Keratinocyte (primary cell): ENCODE results near the gene WNK2.

ENCODE experiments used
- EZH2 ChIP-seq: IDR thresholded peaks from one replicate; pipeline ENCODE4 v1.6.1; 2012; ENCODE audit warnings: inconsistent platforms, mild to moderate bottlenecking, low read length, moderate library complexity
- TF ChIP-seq, protein P1 (sequence below), 3 experiments: IDR thresholded peaks in 1 of 3; conservative IDR thresholded peaks in 1 of 3; optimal IDR thresholded peaks in 1 of 3; 2 replicates in 2 of 3; 3 replicates in 1 of 3; pipeline versions ENCODE3 to v1.5.1; 2011; ENCODE audit warnings: low read length in 3 of 3, mild to moderate bottlenecking in 3 of 3, moderate library complexity in 2 of 3, control low read depth in 1 of 3, inconsistent platforms in 1 of 3; ENCODE audit not compliant: insufficient read depth in 2 of 3; ENCODE audit errors: extremely low read depth in 1 of 3

DNA sequence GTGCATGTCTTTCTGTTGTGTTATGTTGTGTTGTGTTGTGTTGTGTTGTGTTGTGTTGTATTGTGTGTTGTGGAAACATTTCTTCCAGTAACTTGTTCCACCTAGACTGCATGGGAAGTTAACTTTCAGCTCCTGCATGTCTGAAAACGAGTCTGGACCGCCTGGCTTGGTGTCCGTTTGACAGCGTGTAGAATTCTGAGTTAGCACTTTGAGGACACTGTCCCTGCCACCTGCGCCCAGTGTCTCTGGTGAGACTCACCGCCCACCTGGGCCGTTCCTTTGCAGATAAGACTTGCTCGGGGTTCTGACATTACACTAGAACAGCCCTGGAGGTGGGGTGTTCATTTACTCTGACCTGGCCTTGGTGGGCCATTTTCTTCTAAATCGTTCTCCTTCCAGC, 42.0 kb downstream of the WNK2 start:
- TF ChIP-seq, protein P1, sequence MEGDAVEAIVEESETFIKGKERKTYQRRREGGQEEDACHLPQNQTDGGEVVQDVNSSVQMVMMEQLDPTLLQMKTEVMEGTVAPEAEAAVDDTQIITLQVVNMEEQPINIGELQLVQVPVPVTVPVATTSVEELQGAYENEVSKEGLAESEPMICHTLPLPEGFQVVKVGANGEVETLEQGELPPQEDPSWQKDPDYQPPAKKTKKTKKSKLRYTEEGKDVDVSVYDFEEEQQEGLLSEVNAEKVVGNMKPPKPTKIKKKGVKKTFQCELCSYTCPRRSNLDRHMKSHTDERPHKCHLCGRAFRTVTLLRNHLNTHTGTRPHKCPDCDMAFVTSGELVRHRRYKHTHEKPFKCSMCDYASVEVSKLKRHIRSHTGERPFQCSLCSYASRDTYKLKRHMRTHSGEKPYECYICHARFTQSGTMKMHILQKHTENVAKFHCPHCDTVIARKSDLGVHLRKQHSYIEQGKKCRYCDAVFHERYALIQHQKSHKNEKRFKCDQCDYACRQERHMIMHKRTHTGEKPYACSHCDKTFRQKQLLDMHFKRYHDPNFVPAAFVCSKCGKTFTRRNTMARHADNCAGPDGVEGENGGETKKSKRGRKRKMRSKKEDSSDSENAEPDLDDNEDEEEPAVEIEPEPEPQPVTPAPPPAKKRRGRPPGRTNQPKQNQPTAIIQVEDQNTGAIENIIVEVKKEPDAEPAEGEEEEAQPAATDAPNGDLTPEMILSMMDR (optimal IDR thresholded peaks at IDR 0.05 in 1 of 3, IDR thresholded peaks at IDR 0.05 in 1 of 3, conservative IDR thresholded peaks at IDR 0.05 in 1 of 3; ENCODE audit: extremely low read depth in 1 of 3, insufficient read depth in 2 of 3, low read length in 3 of 3), result no peak
- no peak for TF ChIP-seq EZH2
